Measurements from ENCODE around the gene MCF2L. TPM values are rescaled to one million over a fixed set of nuclear protein-coding genes. Genes with fewer than 3 reads are reported as not detected.

Gene MCF2L
- total RNA-seq, 2 experiments from 2014 or later, result 6.5 to 7.4 TPM

GRCh38 chr13:113145911-113146598 lies 177.0 kb downstream of the MCF2L start:
- intact Hi-C loops (cut with micrococcal nuclease), result loop anchor here (1.0 kb wide), 1 partner anchor 41 kb away; no protein-coding TSS in a partner anchor
- DNase-seq, result no peak
- CTCF ChIA-PET, result no interaction called here
- H3K4me3 Mint-ChIP-seq, result no peak overlapping the region
- H3K36me3 Mint-ChIP-seq (ENCODE audit: low read depth), result peaks cover 1% of the 10 kb centered on the region
- peaks cover 6% of the 10 kb centered on the region for H3K9me3 Mint-ChIP-seq
- no peak overlapping the region for H3K27ac Mint-ChIP-seq
- H3K27me3 Mint-ChIP-seq (ENCODE audit: low read depth), result no peaks in the 10 kb centered on the region
- peaks cover 9% of the 10 kb centered on the region for H3K4me1 Mint-ChIP-seq (ENCODE audit: low read depth)

- H3K4me3 Mint-ChIP-seq, result no peak overlapping the region
- no peak overlapping the region for H3K27ac Mint-ChIP-seq
- CTCF ChIA-PET, result no interaction called here
- H3K9me3 Mint-ChIP-seq, result peaks cover 6% of the 10 kb centered on the region
- H3K4me1 Mint-ChIP-seq (ENCODE audit: low read depth), result peaks cover 11% of the 10 kb centered on the region
- peaks cover 1% of the 10 kb centered on the region for H3K36me3 Mint-ChIP-seq (ENCODE audit: low read depth)
- no peaks in the 10 kb centered on the region for H3K27me3 Mint-ChIP-seq (ENCODE audit: low read depth)
- intact Hi-C loops (cut with micrococcal nuclease), result no loop called here
- DNase-seq, result no peak
Observed at GRCh38 chr13:113146750-113147149, 177.7 kb downstream of the MCF2L start.

GRCh38 chr13:113147206-113147605 lies 178.2 kb downstream of the MCF2L start:
- no peaks in the 10 kb centered on the region for H3K27me3 Mint-ChIP-seq (ENCODE audit: low read depth)
- CTCF ChIA-PET, result no interaction called here

GRCh38 chr13:113148407-113148806 lies 179.4 kb downstream of the MCF2L start:
- Mint-ChIP-seq H3K4me1 (ENCODE audit: low read depth) (peaks cover 22% of the 10 kb centered on the region), H3K27ac (no peak overlapping the region), H3K4me3 (no peak overlapping the region), H3K36me3 (ENCODE audit: low read depth) (peaks cover 1% of the 10 kb centered on the region), H3K27me3 (ENCODE audit: low read depth) (peaks cover 4% of the 10 kb centered on the region), H3K9me3 (peaks cover 6% of the 10 kb centered on the region)
- DNase-seq, result no peak
- CTCF ChIA-PET, result interaction anchor here (0.6 kb wide), 1 partner anchor 247 kb away, joined by 3 read pairs; no protein-coding TSS in a partner anchor
- intact Hi-C loops (cut with micrococcal nuclease), result no loop called here

More at GRCh38 chr13:113147206-113147605, 178.2 kb downstream of the MCF2L start:
- intact Hi-C loops (cut with micrococcal nuclease), result no loop called here
- Mint-ChIP-seq H3K4me3 (no peak overlapping the region), H3K9me3 (peaks cover 6% of the 10 kb centered on the region), H3K36me3 (ENCODE audit: low read depth) (peaks cover 1% of the 10 kb centered on the region), H3K4me1 (ENCODE audit: low read depth) (peaks cover 13% of the 10 kb centered on the region), H3K27ac (no peak overlapping the region)
- DNase-seq, result no peak

GRCh38 chr13:113148940-113149503 lies 180.0 kb downstream of the MCF2L start:
- Mint-ChIP-seq H3K27ac (no peak overlapping the region), H3K27me3 (ENCODE audit: low read depth) (peaks cover 4% of the 10 kb centered on the region), H3K4me1 (ENCODE audit: low read depth) (peaks cover 26% of the 10 kb centered on the region), H3K9me3 (peaks cover 6% of the 10 kb centered on the region), H3K4me3 (no peak overlapping the region), H3K36me3 (ENCODE audit: low read depth) (peaks cover 1% of the 10 kb centered on the region)
- no peak for DNase-seq
- intact Hi-C loops (cut with micrococcal nuclease), result no loop called here
- CTCF ChIA-PET, result no interaction called here

Other genes starting within 250 kb of the MCF2L start
- gene F7, start 136.6 kb downstream of the MCF2L start, total RNA-seq, result under 1 TPM; 0.35 to 0.62 TPM
- gene F10, start 153.6 kb downstream of the MCF2L start, total RNA-seq, result not detected
- not detected for gene PROZ, start 189.4 kb downstream of the MCF2L start, total RNA-seq
- 10 to 100 TPM; 63.5 to 67.1 TPM for gene PCID2, start 239.5 kb downstream of the MCF2L start, total RNA-seq
- gene CUL4A, start 240.4 kb downstream of the MCF2L start, total RNA-seq, result 10 to 100 TPM; 58.9 to 59.4 TPM